ENCODE measurements around the gene TRA2B.

DNA sequence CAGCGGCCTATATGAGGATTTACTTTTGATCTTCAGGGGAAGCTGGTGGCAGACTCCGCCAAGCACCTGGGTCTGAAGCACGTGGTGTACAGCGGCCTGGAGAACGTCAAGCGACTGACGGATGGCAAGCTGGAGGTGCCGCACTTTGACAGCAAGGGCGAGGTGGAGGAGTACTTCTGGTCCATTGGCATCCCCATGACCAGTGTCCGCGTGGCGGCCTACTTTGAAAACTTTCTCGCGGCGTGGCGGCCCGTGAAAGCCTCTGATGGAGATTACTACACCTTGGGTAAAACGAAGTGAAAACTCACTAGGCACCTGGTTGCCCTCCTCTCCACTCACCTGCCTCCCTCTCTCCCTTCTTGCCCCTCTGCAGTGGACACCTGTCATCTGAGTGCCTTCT lies 33.8 kb upstream of the TRA2B start:
- TF ChIP-seq, protein P1, sequence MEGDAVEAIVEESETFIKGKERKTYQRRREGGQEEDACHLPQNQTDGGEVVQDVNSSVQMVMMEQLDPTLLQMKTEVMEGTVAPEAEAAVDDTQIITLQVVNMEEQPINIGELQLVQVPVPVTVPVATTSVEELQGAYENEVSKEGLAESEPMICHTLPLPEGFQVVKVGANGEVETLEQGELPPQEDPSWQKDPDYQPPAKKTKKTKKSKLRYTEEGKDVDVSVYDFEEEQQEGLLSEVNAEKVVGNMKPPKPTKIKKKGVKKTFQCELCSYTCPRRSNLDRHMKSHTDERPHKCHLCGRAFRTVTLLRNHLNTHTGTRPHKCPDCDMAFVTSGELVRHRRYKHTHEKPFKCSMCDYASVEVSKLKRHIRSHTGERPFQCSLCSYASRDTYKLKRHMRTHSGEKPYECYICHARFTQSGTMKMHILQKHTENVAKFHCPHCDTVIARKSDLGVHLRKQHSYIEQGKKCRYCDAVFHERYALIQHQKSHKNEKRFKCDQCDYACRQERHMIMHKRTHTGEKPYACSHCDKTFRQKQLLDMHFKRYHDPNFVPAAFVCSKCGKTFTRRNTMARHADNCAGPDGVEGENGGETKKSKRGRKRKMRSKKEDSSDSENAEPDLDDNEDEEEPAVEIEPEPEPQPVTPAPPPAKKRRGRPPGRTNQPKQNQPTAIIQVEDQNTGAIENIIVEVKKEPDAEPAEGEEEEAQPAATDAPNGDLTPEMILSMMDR (IDR thresholded peaks at IDR 0.05; ENCODE audit: insufficient read depth, low read depth, low read length): no peak
- no peak for TF ChIP-seq EZH2 (IDR thresholded peaks at IDR 0.05; ENCODE audit: insufficient read depth, low read length)

All from astrocyte (in vitro differentiated cells and primary cell).